RWPE1 (cell line): ENCODE data around the gene SPOCK1.
A peak's percentile ranks its signal among the peaks of the same experiment; 100 is the strongest.

ENCODE experiments used
- CTCF ChIA-PET: fragments of 350-600 bp; sonication (Branson Sonifier 250); formaldehyde crosslinking; extraction: SDS; loops from one replicate; lab custom pipeline; 2021; lab: Yijun Ruan, JAX
- POLR2A ChIA-PET: fragments of 400-600 bp; formaldehyde crosslinking; extraction: SDS; loops from one replicate; lab custom pipeline; 2020; ENCODE audit warnings: antibody characterized with exemption; ENCODE audit not compliant: low non-redundant PET; lab: Yijun Ruan, JAX
- DNase-seq: peaks from one replicate; pipeline ENCODE4 v3.0.0; 2012; ENCODE audit warnings: low spot score
- H3K27ac ChIP-seq: fragments of 450-650 bp; 2 replicates; pipeline ENCODE4 v1.5.1; 2017
- TF ChIP-seq, protein P1 (sequence below): fragments of 450-650 bp; conservative IDR thresholded peaks from 2 replicates; pipeline ENCODE4 v1.5.1; 2017; ENCODE audit warnings: low read depth, mild to moderate bottlenecking

The SPOCK1 gene

DNA sequence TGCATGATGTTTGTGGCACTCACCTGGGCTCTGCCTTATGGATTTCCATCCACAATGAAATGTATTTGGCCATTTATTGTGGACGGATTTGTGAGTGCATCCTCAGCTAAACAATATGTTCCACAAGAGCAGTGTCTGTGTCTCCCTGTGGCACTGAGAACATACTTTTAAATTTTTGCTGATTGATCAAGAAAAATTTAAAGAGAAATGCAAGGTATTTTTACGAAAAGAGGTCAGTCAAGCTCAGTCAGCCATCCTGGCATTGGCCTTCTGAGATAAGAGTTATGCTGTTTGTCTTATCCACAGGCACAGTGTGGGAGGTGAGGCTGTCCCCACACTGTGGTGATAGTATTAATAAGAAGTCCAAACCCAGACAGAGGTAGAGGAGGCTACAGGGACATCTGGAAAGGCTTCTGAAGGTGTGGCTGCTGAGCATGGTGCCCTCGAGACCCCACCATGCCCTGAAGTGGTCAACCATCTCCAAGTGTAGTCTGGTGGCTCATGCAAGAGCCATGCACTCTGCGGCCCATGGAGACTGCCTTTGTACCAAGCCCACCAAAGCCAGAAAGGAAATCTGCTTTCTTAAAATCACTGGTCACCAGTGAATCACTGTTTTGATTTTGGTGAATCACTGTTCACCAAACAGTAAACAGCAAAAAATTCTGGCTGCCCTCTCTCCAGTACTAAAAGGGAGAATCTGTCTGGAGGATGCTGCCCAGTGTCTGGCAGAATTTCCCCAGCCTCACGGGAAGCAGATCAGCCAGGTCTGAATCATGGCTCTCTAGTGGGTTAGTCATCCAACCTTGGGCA lies 28.8 kb downstream of the SPOCK1 start:
- ChIA-PET POLR2A (no interaction called here), CTCF (no interaction called here)
- DNase-seq = peak; percentile 95
- H3K27ac ChIP-seq = peak overlapping the region; percentile 84
- TF ChIP-seq, protein P1, sequence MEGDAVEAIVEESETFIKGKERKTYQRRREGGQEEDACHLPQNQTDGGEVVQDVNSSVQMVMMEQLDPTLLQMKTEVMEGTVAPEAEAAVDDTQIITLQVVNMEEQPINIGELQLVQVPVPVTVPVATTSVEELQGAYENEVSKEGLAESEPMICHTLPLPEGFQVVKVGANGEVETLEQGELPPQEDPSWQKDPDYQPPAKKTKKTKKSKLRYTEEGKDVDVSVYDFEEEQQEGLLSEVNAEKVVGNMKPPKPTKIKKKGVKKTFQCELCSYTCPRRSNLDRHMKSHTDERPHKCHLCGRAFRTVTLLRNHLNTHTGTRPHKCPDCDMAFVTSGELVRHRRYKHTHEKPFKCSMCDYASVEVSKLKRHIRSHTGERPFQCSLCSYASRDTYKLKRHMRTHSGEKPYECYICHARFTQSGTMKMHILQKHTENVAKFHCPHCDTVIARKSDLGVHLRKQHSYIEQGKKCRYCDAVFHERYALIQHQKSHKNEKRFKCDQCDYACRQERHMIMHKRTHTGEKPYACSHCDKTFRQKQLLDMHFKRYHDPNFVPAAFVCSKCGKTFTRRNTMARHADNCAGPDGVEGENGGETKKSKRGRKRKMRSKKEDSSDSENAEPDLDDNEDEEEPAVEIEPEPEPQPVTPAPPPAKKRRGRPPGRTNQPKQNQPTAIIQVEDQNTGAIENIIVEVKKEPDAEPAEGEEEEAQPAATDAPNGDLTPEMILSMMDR = no peak

DNA sequence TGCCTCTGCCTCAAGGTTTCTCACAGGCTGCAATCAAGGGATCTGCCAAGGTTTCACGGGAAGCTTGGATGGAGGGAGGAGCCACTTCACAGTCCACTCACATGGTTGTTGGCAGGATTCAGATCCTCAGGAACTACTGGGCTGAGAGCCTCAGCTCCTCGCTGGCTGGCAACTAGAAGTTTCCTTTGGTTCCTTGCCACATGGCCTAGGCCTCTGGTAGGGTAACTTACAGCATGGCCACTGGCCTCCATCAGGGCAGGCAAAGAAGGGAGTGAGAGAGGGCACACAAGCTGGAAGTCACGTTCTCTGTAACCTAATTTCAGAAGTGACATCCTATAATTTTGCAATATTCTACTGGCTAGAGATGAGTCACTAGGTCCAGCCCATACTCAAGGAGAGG lies 32.2 kb downstream of the SPOCK1 start:
- ChIA-PET POLR2A (no interaction called here), CTCF (interaction anchor here (0.6 kb wide), 1 partner anchor 9 kb away, joined by 4 read pairs; no protein-coding TSS in a partner anchor)
- TF ChIP-seq, protein P1 = no peak

DNA sequence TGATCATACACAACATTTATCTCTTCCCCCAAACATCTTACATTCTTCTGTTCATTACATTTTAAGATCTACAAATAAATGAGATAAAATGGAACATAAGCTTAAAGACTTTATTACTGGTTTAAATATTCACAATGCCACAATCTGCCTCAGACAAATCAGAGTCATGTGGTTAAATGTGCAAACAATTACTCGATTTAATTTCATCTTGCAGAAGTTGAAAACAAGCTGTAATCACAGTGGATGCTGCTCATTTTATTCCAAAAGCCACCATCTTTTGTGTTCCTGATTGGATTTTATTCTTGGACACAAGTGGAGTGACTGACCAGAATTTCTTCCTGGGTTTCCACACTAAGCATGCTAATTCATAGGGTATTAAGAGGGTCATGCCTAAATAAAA lies 33.2 kb downstream of the SPOCK1 start:
- no peak for DNase-seq
- POLR2A ChIA-PET = no interaction called here
- no peak overlapping the region for H3K27ac ChIP-seq
- TF ChIP-seq, protein P1 = no peak
- CTCF ChIA-PET = interaction anchor here (0.6 kb wide), 2 partner anchors 8 to 25 kb away, joined by 3 to 4 read pairs; no protein-coding TSS in a partner anchor

More for the DNA sequence above, 32.2 kb downstream of the SPOCK1 start:
- no peak overlapping the region for H3K27ac ChIP-seq
- DNase-seq = no peak

- no peak overlapping the region for H3K27ac ChIP-seq
- TF ChIP-seq, protein P1 = no peak
- CTCF ChIA-PET = interaction anchor here (0.6 kb wide), 1 partner anchor 27 kb away, joined by 3 read pairs; no protein-coding TSS in a partner anchor
- POLR2A ChIA-PET = no interaction called here
- DNase-seq = no peak
Observed at GRCh38 chr5:137462816-137463520, 36.2 kb downstream of the SPOCK1 start.

GRCh38 chr5:137462265-137462590 lies 36.9 kb downstream of the SPOCK1 start:
- POLR2A ChIA-PET = no interaction called here
- no peak for DNase-seq
- TF ChIP-seq, protein P1 = no peak
- no peak overlapping the region for H3K27ac ChIP-seq
- CTCF ChIA-PET = interaction anchor here (0.7 to 1.2 kb wide), 2 partner anchors 120 to 1924 kb away, joined by 3 read pairs; no protein-coding TSS in a partner anchor
